ENCODE measurements around the gene MED12L. TPM values are rescaled to one million over a fixed set of nuclear protein-coding genes. Genes with fewer than 3 reads are reported as not detected.

The MED12L gene
- total and polyA plus RNA-seq, 3 experiments from 2014 or later, result 0.02 to 1.8 (median 1.7) TPM

- H3K27me3 Mint-ChIP-seq, result peaks cover 0 to 24% of the 10 kb centered on the region in 2 donors
- Histone ChIP-seq H3K9me3 (ENCODE audit: low read length) (no peaks in the 10 kb centered on the region), H3K27me3 (ENCODE audit: insufficient read depth, low read length, poor library complexity, severe bottlenecking) (no peaks in the 10 kb centered on the region), H3K27ac (ENCODE audit: low read depth, low read length) (no peak overlapping the region), H3K4me3 (ENCODE audit: low read length) (no peak overlapping the region), H3K36me3 (ENCODE audit: insufficient read depth, low read length) (no peaks in the 10 kb centered on the region), H3K4me1 (ENCODE audit: insufficient read depth, low read length) (no peaks in the 10 kb centered on the region)
- H3K9me3 Mint-ChIP-seq, result no peaks in the 10 kb centered on the region
- POLR2A ChIA-PET, result no interaction called here
- CTCF ChIA-PET, result no interaction called here
- no peak overlapping the region for H3K27ac Mint-ChIP-seq
- H3K36me3 Mint-ChIP-seq, result no peaks in the 10 kb centered on the region
- DNase-seq, result no peak
- no peaks in the 10 kb centered on the region for H3K4me1 Mint-ChIP-seq
- no peak overlapping the region for H3K4me3 Mint-ChIP-seq
Measured at GRCh38 chr3:151398895-151399294, 313.4 kb downstream of the MED12L start.

DNA sequence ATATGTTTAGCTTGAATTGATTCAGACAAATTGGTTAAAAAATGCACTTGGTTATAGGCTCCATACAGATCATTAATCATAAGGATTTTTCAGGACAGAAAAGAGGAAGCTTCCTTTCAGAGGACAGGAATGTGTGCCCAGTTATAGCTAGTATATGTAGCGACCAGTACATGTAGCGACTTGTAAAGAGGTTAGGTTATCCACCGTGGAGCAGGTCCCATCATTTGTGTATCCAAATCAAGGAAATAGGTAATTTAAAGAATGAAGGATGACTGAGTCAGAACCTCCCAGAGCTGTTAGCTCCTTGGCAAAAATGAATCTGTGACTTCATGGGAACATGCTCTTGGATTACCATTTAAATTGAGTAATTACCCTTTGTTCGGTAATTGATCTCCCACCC is 314.9 kb downstream of the MED12L start:
- Mint-ChIP-seq H3K27ac (no peak overlapping the region), H3K4me3 (no peak overlapping the region), H3K9me3 (no peaks in the 10 kb centered on the region), H3K36me3 (no peaks in the 10 kb centered on the region), H3K4me1 (no peaks in the 10 kb centered on the region), H3K27me3 (peaks cover 0 to 26% of the 10 kb centered on the region in 2 donors)
- Histone ChIP-seq H3K36me3 (ENCODE audit: insufficient read depth, low read length) (no peaks in the 10 kb centered on the region), H3K27ac (ENCODE audit: low read depth, low read length) (no peak overlapping the region), H3K27me3 (ENCODE audit: insufficient read depth, low read length, poor library complexity, severe bottlenecking) (no peaks in the 10 kb centered on the region), H3K4me1 (ENCODE audit: insufficient read depth, low read length) (no peaks in the 10 kb centered on the region), H3K4me3 (ENCODE audit: low read length) (no peak overlapping the region), H3K9me3 (ENCODE audit: low read length) (no peaks in the 10 kb centered on the region)
- POLR2A ChIA-PET, result no interaction called here
- DNase-seq, result no peak
- CTCF ChIA-PET, result no interaction called here

DNA sequence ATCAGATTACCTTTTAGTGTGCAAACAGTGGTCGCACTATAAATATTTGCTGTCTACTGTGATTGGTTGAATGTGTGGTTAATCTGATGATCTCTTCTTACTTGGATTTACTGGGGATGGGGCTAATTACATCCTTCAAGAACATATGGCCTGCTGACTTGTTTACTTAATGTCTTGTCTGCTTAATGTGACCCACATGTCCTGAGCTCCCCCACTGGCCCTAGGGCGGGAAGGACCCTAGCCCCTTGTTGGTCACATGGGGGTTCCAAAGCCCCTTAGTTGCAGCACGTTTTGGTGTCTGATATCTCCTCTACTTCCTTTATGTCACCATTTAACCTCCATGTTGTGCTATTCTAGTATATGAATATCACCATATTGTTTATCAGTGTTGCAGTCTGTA is 316.9 kb downstream of the MED12L start:
- H3K9me3 ChIP-seq (ENCODE audit: low read length), result no peaks in the 10 kb centered on the region
- H3K36me3 ChIP-seq (ENCODE audit: insufficient read depth, low read length), result no peaks in the 10 kb centered on the region
- DNase-seq, result no peak
- no peaks in the 10 kb centered on the region for H3K4me1 ChIP-seq (ENCODE audit: insufficient read depth, low read length)
- H3K4me3 Mint-ChIP-seq, result no peak overlapping the region
- H3K36me3 Mint-ChIP-seq, result no peaks in the 10 kb centered on the region
- H3K27me3 Mint-ChIP-seq, result peaks cover 0 to 26% of the 10 kb centered on the region in 2 donors
- H3K27ac Mint-ChIP-seq, result no peak overlapping the region
- no peak overlapping the region for H3K4me3 ChIP-seq (ENCODE audit: low read length)
- H3K27ac ChIP-seq (ENCODE audit: low read depth, low read length), result no peak overlapping the region
- CTCF ChIA-PET, result no interaction called here
- no peaks in the 10 kb centered on the region for H3K27me3 ChIP-seq (ENCODE audit: insufficient read depth, low read length, poor library complexity, severe bottlenecking)
- H3K9me3 Mint-ChIP-seq, result peaks cover 0 to 2% (median 0%) of the 10 kb centered on the region in 5 donors
- POLR2A ChIA-PET, result no interaction called here
- H3K4me1 Mint-ChIP-seq, result no peaks in the 10 kb centered on the region

DNA sequence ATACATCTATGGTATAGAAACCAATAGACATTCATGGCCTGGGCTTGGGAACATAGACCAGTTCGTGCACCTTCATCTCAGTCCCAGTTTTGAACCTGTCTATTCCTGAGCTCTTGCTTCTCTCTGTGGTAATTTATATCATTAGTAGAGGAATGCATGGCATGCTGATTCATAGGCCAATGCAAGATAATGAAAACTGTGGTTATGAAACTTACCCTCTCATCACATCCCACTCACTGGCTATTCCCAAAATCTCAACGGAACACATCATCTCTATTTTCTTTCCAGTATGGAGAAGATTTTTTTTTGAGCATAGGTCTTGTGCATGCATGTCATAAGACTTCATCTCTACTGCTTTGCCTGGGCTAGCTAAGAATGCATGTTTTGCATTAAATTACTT is 317.8 kb downstream of the MED12L start:
- no peaks in the 10 kb centered on the region for H3K27me3 ChIP-seq (ENCODE audit: insufficient read depth, low read length, poor library complexity, severe bottlenecking)
- no peaks in the 10 kb centered on the region for H3K4me1 Mint-ChIP-seq
- no peak overlapping the region for H3K27ac Mint-ChIP-seq
- H3K4me3 ChIP-seq (ENCODE audit: low read length), result no peak overlapping the region
- no peaks in the 10 kb centered on the region for H3K4me1 ChIP-seq (ENCODE audit: insufficient read depth, low read length)
- peaks cover 0 to 28% of the 10 kb centered on the region in 2 donors for H3K27me3 Mint-ChIP-seq
- no peak overlapping the region for H3K27ac ChIP-seq (ENCODE audit: low read depth, low read length)
- H3K9me3 Mint-ChIP-seq, result peaks cover 0 to 2% (median 0%) of the 10 kb centered on the region in 5 donors
- H3K4me3 Mint-ChIP-seq, result no peak overlapping the region
- no peak for DNase-seq
- ChIA-PET CTCF (no interaction called here), POLR2A (no interaction called here)
- no peaks in the 10 kb centered on the region for H3K36me3 ChIP-seq (ENCODE audit: insufficient read depth, low read length)
- no peaks in the 10 kb centered on the region for H3K9me3 ChIP-seq (ENCODE audit: low read length)
- H3K36me3 Mint-ChIP-seq, result no peaks in the 10 kb centered on the region

DNA sequence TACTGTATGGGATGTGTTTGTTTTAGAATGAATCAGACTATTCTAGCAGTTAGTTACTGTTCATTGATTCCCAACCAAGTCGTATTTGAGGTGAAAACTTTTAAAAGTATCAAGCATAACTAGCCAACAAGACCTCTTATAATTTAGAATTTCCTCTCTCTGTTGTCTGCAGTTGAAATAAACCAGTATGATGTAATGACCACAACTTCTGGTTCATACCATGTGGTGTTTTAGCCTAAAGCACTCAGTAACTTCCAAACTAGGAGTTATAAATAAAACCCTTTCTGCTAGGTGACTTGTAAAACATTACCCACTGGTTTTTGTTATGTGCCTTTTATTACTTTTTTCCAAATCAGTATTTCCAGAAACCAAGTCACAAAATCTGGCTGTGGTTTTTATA is 318.9 kb downstream of the MED12L start:
- no peaks in the 10 kb centered on the region for H3K4me1 ChIP-seq (ENCODE audit: insufficient read depth, low read length)
- H3K9me3 ChIP-seq (ENCODE audit: low read length), result no peaks in the 10 kb centered on the region
- DNase-seq, result no peak
- Mint-ChIP-seq H3K36me3 (no peaks in the 10 kb centered on the region), H3K9me3 (peaks cover 0 to 2% (median 0%) of the 10 kb centered on the region in 5 donors), H3K27ac (no peak overlapping the region), H3K27me3 (peaks cover 0 to 34% of the 10 kb centered on the region in 2 donors), H3K4me1 (no peaks in the 10 kb centered on the region), H3K4me3 (no peak overlapping the region)
- ChIA-PET CTCF (no interaction called here), POLR2A (no interaction called here)
- H3K4me3 ChIP-seq (ENCODE audit: low read length), result no peak overlapping the region
- H3K27ac ChIP-seq (ENCODE audit: low read depth, low read length), result no peak overlapping the region
- H3K36me3 ChIP-seq (ENCODE audit: insufficient read depth, low read length), result no peaks in the 10 kb centered on the region
- H3K27me3 ChIP-seq (ENCODE audit: insufficient read depth, low read length, poor library complexity, severe bottlenecking), result no peaks in the 10 kb centered on the region

DNA sequence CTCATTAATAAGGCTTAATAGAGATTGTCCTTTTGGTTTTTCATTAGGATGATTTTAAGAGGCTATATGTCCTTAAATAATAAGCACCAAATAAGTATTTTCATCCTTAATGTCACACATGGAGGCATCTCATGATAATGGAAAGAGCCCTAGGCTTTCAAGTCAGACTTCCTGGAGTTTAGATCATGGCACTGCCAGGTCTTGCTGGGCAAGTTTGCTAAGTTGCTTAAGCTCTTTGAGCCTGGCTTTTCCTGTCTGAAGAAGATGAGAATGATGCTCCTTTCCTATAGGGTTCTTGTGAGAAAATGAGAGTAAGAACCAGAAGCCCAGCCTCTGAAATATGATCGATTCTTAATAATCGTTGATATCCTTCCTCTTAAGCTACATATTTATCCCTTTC is 322.5 kb downstream of the MED12L start:
- Histone ChIP-seq H3K4me3 (ENCODE audit: low read length) (no peak overlapping the region), H3K27ac (ENCODE audit: low read depth, low read length) (no peak overlapping the region), H3K4me1 (ENCODE audit: insufficient read depth, low read length) (no peaks in the 10 kb centered on the region), H3K9me3 (ENCODE audit: low read length) (no peaks in the 10 kb centered on the region), H3K27me3 (ENCODE audit: insufficient read depth, low read length, poor library complexity, severe bottlenecking) (no peaks in the 10 kb centered on the region), H3K36me3 (ENCODE audit: insufficient read depth, low read length) (no peaks in the 10 kb centered on the region)
- ChIA-PET POLR2A (no interaction called here), CTCF (no interaction called here)
- Mint-ChIP-seq H3K27me3 (peaks cover under 1 to 24% of the 10 kb centered on the region in 2 donors), H3K27ac (no peak overlapping the region), H3K4me3 (no peak overlapping the region), H3K36me3 (peaks cover 0 to 7% (median 0%) of the 10 kb centered on the region in 3 donors), H3K9me3 (peaks cover 0 to 3% (median under 1%) of the 10 kb centered on the region in 5 donors), H3K4me1 (no peaks in the 10 kb centered on the region)
- DNase-seq, result no peak

GRCh38 chr3:151410891-151411559 is 325.6 kb downstream of the MED12L start:
- no peak overlapping the region for H3K4me3 Mint-ChIP-seq
- POLR2A ChIA-PET, result no interaction called here
- DNase-seq, result no peak

DNA sequence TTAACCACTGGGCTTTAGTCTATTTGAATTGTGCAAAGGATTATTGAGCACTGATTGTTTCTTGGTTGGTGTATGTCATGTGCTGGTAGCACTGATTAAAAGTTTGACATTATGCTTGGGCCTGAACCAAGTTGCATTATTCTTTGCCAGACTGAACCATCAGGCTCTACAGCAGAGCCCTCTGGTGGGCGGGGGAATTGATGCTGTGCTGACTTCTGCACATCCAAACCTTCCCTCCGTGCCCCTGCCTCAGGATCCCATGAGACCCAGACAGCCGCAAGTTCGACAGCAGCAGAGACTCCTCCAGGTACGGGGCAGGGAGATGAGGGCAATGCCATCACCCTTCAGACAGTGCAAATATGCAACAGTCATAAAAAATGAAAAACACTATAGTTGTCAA is 327.5 kb downstream of the MED12L start:
- H3K4me1 Mint-ChIP-seq, result no peaks in the 10 kb centered on the region
- H3K27me3 Mint-ChIP-seq, result peaks cover 2 to 15% of the 10 kb centered on the region in 2 donors
- H3K4me3 Mint-ChIP-seq, result no peak overlapping the region
- Histone ChIP-seq H3K4me1 (ENCODE audit: insufficient read depth, low read length) (no peaks in the 10 kb centered on the region), H3K9me3 (ENCODE audit: low read length) (no peaks in the 10 kb centered on the region), H3K4me3 (ENCODE audit: low read length) (no peak overlapping the region), H3K27me3 (ENCODE audit: insufficient read depth, low read length, poor library complexity, severe bottlenecking) (no peaks in the 10 kb centered on the region), H3K27ac (ENCODE audit: low read depth, low read length) (no peak overlapping the region), H3K36me3 (ENCODE audit: insufficient read depth, low read length) (no peaks in the 10 kb centered on the region)
- peaks cover 0 to 13% (median 0%) of the 10 kb centered on the region in 3 donors for H3K36me3 Mint-ChIP-seq
- H3K27ac Mint-ChIP-seq, result no peak overlapping the region
- ChIA-PET CTCF (no interaction called here), POLR2A (no interaction called here)
- DNase-seq, result no peak
- peaks cover 0 to 4% (median 2%) of the 10 kb centered on the region in 5 donors for H3K9me3 Mint-ChIP-seq

More at GRCh38 chr3:151410891-151411559, 325.6 kb downstream of the MED12L start:
- Histone ChIP-seq H3K4me1 (ENCODE audit: insufficient read depth, low read length) (no peaks in the 10 kb centered on the region), H3K9me3 (ENCODE audit: low read length) (no peaks in the 10 kb centered on the region), H3K4me3 (ENCODE audit: low read length) (no peak overlapping the region), H3K36me3 (ENCODE audit: insufficient read depth, low read length) (no peaks in the 10 kb centered on the region), H3K27me3 (ENCODE audit: insufficient read depth, low read length, poor library complexity, severe bottlenecking) (no peaks in the 10 kb centered on the region), H3K27ac (ENCODE audit: low read depth, low read length) (no peak overlapping the region)
- Mint-ChIP-seq H3K27me3 (peaks cover 2 to 15% of the 10 kb centered on the region in 2 donors), H3K4me1 (no peaks in the 10 kb centered on the region), H3K36me3 (peaks cover 0 to 13% (median 0%) of the 10 kb centered on the region in 3 donors), H3K27ac (no peak overlapping the region), H3K9me3 (peaks cover 0 to 4% (median 2%) of the 10 kb centered on the region in 5 donors)
- CTCF ChIA-PET, result no interaction called here
